Activated CD4-positive, alpha-beta T cell treated with anti-CD3 and anti-CD28 coated beads, Interleukin-2, amount 10 ng/mL, durations not matched to agents 24 days and 14 days (primary cell): Measurements from ENCODE around the gene FLT3. TPM values are rescaled to one million over a fixed set of nuclear protein-coding genes. Genes with fewer than 3 reads are reported as not detected.
"Not testable (repeated sequence)": the region's sequence is repeated elsewhere in the genome, so short reads cannot be mapped to it uniquely, and the experiment has no call there.

ENCODE experiments used
- DNase-seq: peaks from one replicate; pipeline ENCODE4 v3.0.0; 2022
- H3K27ac Mint-ChIP-seq: one replicate; pipeline ENCODE4 v1.8.0; 2022; ENCODE audit warnings: mild to moderate bottlenecking, mixed read lengths
- H3K27me3 Mint-ChIP-seq: one replicate; pipeline ENCODE4 v1.8.0; 2022; ENCODE audit warnings: mixed read lengths
- H3K36me3 Mint-ChIP-seq: one replicate; pipeline ENCODE4 v1.8.0; 2022; ENCODE audit warnings: low read depth, mild to moderate bottlenecking, mixed read lengths
- H3K4me1 Mint-ChIP-seq: one replicate; pipeline ENCODE4 v1.8.0; 2021; ENCODE audit warnings: mixed read lengths
- H3K4me3 Mint-ChIP-seq: one replicate; pipeline ENCODE4 v1.8.0; 2022; ENCODE audit warnings: mild to moderate bottlenecking, moderate library complexity, mixed read lengths
- H3K9me3 Mint-ChIP-seq: one replicate; pipeline ENCODE4 v1.8.0; 2021; ENCODE audit warnings: mixed read lengths
- intact Hi-C: fragments of 100-400 bp; cut with micrococcal nuclease; formaldehyde crosslinking; loops from one replicate; pipeline ENCODE4 v1.15.1; 2023
- total RNA-seq: library from RNA; stranded (reverse); gene quantifications from 2 replicates; pipeline ENCODE4 v1.2.3, GENCODE V29; 2022

The FLT3 gene
- total RNA-seq, 1 donor from 2014 or later: not detected

DNA sequence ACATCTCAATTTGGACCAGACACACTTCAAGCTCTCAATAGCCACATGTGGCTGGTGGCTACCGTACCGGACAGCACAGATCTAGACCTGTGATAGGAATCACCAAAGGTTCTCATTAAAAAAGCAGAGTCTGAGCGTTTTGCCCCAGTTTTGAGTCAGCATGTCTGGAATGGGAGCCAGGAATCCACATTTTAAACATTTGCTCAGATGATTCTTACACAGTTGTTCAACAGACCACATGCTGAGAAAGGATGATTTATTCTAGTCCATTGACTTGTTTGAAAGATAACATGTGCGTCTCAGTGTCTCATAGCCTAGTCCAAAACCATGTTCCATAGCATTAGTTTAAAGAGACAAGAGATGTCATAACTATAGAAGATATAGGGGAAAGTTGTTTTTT, 53.4 kb downstream of the FLT3 start:
- Mint-ChIP-seq H3K27me3 (peaks cover 10% of the 10 kb centered on the region), H3K9me3 (no peaks in the 10 kb centered on the region), H3K27ac (no peak overlapping the region), H3K4me1 (peaks cover 4% of the 10 kb centered on the region), H3K4me3 (no peak overlapping the region), H3K36me3 (no peaks in the 10 kb centered on the region)
- intact Hi-C loops: no loop called here
- no peak for DNase-seq

DNA sequence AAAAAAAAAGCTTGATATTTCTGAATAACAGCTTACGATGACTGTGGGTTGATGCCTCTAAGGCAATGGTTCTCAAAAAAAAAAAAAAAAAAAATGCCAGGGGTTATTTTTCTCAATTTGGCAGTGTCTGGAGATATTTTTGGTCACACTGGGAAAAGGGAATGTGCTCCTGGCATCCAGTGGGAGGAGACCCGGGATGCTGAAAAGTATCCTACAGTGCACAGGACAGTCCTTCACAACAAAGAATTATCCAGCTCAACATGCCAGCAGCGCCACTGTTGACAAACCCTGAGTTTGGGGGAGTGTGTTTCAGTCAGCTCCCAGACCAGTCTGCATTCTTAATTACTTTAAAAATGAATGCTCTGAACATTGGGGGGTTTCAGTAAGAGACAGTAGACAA, 54.5 kb downstream of the FLT3 start:
- intact Hi-C loops: no loop called here

DNA sequence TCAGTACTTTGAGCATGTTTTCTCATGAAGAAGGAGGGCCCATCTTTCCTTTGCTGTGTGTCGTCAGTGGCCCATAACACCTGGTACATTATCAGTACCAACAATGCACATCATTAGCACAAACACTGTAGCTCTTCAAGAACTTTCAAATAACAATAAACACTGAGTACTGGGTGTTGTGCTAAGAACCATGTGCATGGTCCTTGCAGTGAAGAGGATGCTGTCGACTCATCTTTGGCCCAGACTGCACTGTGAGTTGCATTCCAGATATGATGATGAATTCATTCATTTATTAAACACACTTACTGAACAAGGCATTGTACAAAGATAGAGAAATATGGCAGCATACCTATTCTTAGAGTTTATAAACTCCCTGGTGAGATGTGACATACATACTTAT, 55.8 kb downstream of the FLT3 start:
- Mint-ChIP-seq H3K9me3 (no peaks in the 10 kb centered on the region), H3K36me3 (no peaks in the 10 kb centered on the region), H3K27ac (no peak overlapping the region), H3K27me3 (peaks cover 18% of the 10 kb centered on the region), H3K4me3 (no peak overlapping the region), H3K4me1 (peaks cover 4% of the 10 kb centered on the region)
- DNase-seq: no peak
- intact Hi-C loops: no loop called here

More for the DNA sequence above, 54.5 kb downstream of the FLT3 start:
- no peak overlapping the region for H3K27ac Mint-ChIP-seq
- no peak overlapping the region for H3K4me3 Mint-ChIP-seq
- H3K4me1 Mint-ChIP-seq: peaks cover 4% of the 10 kb centered on the region
- no peaks in the 10 kb centered on the region for H3K36me3 Mint-ChIP-seq
- H3K27me3 Mint-ChIP-seq: peaks cover 14% of the 10 kb centered on the region
- DNase-seq: no peak
- no peaks in the 10 kb centered on the region for H3K9me3 Mint-ChIP-seq

DNA sequence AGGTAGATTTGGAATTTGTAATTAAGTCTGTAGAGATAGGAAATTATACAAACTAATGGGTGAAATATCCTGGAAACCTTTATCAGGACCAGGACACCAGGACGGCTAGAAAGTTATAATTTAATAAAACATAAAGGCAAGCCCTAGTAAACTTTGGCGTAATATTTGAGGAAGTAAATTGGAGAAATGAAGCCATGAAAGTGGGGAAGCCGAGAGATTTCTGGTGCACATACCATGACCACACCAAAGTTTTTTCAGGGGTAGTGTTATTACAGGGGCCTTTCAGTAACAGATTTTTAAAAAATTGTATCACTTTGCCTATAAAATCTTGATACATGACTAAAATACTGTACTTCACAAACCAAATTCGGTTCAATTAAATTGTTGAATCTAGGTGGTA, 57.2 kb downstream of the FLT3 start:
- Mint-ChIP-seq H3K36me3 (no peaks in the 10 kb centered on the region), H3K27me3 (peaks cover 15% of the 10 kb centered on the region), H3K9me3 (no peaks in the 10 kb centered on the region), H3K27ac (no peak overlapping the region), H3K4me1 (peaks cover 4% of the 10 kb centered on the region), H3K4me3 (no peak overlapping the region)
- intact Hi-C loops: no loop called here
- no peak for DNase-seq

DNA sequence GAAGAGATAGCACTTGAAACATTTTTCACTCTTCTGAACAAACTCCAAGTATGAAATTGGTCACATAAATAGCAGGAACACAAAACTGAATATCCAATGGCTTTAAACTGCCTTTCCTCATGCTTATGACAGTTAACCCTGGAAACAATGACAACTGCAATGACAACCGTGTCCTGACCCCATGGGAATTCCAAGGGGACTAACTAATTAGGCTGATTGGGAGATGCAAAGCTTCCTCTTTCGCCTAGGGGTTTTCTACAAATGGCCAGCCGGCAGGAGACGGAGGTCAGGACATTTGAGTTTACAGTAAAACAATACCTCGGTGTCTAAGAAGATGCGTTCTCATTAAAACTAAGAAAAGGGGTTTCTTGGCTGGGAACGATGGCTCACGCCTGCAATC, 58.9 kb downstream of the FLT3 start:
- H3K4me1 Mint-ChIP-seq: no peaks in the 10 kb centered on the region
- H3K4me3 Mint-ChIP-seq: no peak overlapping the region
- H3K36me3 Mint-ChIP-seq: no peaks in the 10 kb centered on the region
- no peak overlapping the region for H3K27ac Mint-ChIP-seq
- H3K9me3 Mint-ChIP-seq: no peaks in the 10 kb centered on the region
- H3K27me3 Mint-ChIP-seq: peaks cover 15% of the 10 kb centered on the region
- DNase-seq: no peak
- intact Hi-C loops: no loop called here

DNA sequence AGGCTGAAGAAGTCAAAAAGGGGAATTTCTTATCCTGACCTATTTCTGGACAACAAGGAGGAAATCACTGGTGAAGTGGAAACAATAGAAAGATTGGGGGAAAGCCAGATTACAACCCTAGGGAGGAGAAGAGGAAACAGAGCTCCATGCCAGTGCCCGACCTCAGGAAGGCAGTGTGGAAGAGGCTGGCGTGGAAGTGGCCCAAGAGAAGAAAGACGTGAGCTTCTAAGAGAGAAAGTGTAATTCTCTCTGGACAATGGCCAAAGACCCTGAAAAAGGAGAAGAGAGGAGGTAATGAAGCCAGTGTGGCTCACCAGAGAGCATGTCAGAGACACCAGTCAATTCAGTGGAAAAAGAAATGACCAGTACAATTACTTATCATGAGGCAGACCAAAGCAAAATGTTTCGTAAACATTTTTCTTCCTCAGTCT, 59.3 kb downstream of the FLT3 start:
- Mint-ChIP-seq H3K4me3 (no peak overlapping the region), H3K9me3 (no peaks in the 10 kb centered on the region), H3K4me1 (no peaks in the 10 kb centered on the region), H3K27ac (no peak overlapping the region), H3K36me3 (no peaks in the 10 kb centered on the region), H3K27me3 (peaks cover 15% of the 10 kb centered on the region)
- intact Hi-C loops: no loop called here
- DNase-seq: no peak

DNA sequence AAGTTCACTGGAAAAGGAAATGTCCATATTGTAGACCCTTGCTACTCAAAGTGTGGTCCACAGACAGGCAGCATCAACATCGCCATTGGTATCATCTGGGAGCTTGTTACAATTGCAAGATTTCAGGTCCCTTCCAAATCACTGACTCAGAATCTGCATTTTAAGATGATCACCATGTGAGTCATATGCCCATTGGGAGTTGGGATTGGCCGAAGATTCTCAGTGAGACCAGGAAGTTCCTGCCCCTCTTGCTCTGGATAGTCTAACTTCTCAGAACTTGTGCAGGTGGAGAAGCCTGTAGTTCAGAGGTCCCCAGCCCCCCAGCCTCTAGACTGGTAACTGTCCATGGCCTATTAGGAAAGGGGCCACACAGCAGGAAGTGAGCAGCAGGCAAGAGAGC, 63.0 kb downstream of the FLT3 start:
- Mint-ChIP-seq H3K4me3 (no peak overlapping the region), H3K27ac (no peak overlapping the region), H3K36me3 (no peaks in the 10 kb centered on the region), H3K9me3 (no peaks in the 10 kb centered on the region), H3K27me3 (peaks cover 13% of the 10 kb centered on the region), H3K4me1 (no peaks in the 10 kb centered on the region)
- intact Hi-C loops: no loop called here
- no peak for DNase-seq

DNA sequence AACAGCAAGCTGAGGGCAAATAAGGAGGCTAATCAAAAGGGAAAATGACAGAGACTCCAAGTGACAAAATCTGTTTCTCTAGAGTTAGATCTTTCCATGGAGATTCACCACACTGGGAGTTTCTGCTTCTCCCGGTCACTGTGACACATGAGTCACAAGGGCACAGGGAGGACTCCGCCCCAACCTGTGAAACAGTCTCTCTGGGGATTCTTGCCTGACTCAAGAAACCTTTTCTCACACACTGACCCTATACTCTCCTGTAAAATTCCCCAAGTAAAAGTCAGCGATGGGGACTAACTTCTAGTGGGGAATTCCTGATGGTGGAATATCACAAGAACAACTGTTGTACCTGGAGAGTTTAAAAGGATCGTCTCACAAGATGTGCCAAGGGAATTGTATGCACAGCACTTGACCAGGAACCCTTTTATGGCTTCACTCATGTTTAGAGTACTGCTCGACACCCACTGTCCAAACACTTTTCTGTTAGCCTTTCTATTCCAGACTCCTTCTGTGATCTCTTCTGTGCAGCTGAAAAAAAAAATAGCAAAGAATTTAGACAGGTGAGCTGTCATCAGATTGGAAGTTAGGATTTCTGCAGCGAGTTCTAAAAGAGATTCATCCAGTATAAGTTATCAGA, 65.1 kb downstream of the FLT3 start:
- no peaks in the 10 kb centered on the region for H3K9me3 Mint-ChIP-seq
- no peak for DNase-seq
- H3K36me3 Mint-ChIP-seq: no peaks in the 10 kb centered on the region
- H3K4me1 Mint-ChIP-seq: peaks cover 3% of the 10 kb centered on the region
- no peak overlapping the region for H3K4me3 Mint-ChIP-seq
- peaks cover 8% of the 10 kb centered on the region for H3K27me3 Mint-ChIP-seq
- no peak overlapping the region for H3K27ac Mint-ChIP-seq
- intact Hi-C loops: no loop called here

DNA sequence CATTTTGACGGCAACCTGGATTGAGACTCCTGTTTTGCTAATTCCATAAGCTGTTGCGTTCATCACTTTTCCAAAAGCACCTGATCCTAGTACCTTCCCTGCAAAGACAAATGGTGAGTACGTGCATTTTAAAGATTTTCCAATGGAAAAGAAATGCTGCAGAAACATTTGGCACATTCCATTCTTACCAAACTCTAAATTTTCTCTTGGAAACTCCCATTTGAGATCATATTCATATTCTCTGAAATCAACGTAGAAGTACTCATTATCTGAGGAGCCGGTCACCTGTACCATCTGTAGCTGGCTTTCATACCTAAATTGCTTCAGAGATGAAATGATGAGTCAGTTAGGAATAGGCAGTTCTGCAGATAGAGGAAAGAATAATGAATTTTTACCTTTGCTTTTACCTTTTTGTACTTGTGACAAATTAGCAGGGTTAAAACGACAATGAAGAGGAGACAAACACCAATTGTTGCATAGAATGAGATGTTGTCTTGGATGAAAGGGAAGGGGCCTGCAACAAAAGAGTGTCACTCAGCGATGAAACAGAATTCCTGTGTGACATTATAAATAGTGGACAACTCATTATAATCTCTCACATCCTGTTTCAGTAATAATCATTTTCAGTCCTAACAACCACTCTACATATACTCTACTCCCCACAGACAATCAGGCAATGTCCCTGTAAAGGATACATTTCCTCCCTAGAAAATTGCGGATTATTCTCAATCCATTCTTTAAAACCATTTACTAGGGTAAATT, 66.3 kb downstream of the FLT3 start:
- Mint-ChIP-seq H3K9me3 (no peaks in the 10 kb centered on the region), H3K4me3 (no peak overlapping the region), H3K27ac (no peak overlapping the region), H3K4me1 (peaks cover 3% of the 10 kb centered on the region), H3K27me3 (peaks cover 4% of the 10 kb centered on the region), H3K36me3 (no peaks in the 10 kb centered on the region)
- intact Hi-C loops: no loop called here
- DNase-seq: no peak

DNA sequence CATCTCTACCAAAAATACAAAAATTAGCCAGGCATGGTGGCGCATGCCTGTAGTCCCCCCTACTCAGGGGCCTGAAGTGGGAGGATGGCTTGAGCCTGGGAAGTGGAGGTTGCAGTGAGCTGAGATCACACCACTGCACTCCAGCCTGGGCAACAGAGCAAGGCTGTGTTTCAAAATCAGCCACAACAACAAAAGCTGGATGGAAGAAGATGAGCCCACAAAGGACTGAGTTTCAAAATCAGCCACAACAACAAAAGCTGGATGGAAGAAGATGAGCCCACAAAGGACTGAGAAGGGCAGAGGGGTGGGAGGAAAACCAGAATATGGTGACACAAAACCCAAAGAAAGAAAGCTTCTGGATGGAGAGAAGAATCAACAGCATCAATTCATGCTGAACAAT, 67.9 kb downstream of the FLT3 start:
- H3K36me3 Mint-ChIP-seq, H3K4me3 Mint-ChIP-seq, intact Hi-C loops, H3K9me3 Mint-ChIP-seq, H3K27ac Mint-ChIP-seq, H3K4me1 Mint-ChIP-seq, DNase-seq, H3K27me3 Mint-ChIP-seq: not testable (repeated sequence)

DNA sequence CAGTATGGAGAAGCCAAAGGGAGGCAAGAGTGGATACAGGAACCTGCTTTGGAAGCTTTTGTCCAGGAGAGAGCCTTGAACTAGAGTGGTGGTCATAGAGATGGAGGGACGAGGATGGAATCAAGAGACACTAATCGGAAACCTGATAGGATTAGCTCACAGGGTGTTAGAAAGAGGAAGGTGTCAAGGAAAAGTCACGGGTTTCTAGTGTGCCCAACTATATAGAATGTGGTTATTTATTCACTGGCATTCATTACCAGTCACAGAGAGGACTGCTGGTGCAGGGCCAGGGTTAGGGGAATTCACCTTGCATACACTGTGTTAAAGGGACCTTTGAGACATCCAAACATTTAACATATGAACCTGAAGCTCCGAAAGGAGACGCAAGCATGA, 68.5 kb downstream of the FLT3 start:
- DNase-seq: no peak
- Mint-ChIP-seq H3K27me3 (peaks cover 7% of the 10 kb centered on the region), H3K4me3 (no peak overlapping the region), H3K4me1 (peaks cover 6% of the 10 kb centered on the region), H3K36me3 (no peaks in the 10 kb centered on the region), H3K27ac (no peak overlapping the region), H3K9me3 (no peaks in the 10 kb centered on the region)
- intact Hi-C loops: no loop called here

DNA sequence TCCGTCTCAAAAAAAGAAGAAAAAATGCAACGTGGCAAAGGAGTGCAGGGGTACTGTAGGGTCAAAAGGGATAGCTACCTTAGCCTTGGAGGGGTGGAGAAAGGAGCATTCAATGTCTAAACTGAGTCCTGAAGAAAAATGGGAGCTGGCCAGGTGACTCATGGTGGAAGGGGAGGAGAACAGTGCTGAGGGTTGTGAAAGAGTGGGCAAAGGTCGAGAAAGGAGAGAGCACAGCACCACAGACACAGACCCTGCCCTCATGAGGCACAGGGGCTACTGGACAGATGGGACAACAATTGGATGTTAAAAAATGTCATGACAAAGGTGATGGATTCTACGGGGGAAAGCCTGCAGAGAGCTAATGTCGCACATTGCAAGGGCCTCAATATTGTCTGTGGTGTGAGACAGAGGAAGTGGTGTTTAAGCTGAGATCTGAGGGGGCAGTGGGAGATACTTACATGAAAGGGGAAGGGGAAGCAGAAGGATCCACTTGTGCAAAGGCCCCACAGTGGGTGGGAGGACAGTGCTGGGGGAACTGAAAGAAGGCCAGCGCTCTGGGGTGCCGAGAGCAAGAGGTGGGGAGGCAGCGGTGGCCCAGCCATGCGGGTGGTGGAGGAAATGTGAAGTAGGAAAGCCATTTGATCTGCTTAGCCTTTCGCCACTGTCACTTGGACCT, 69.0 kb downstream of the FLT3 start:
- DNase-seq: no peak
- H3K36me3 Mint-ChIP-seq: no peaks in the 10 kb centered on the region
- H3K27ac Mint-ChIP-seq: no peak overlapping the region
- no peaks in the 10 kb centered on the region for H3K9me3 Mint-ChIP-seq
- intact Hi-C loops: no loop called here
- peaks cover 7% of the 10 kb centered on the region for H3K27me3 Mint-ChIP-seq
- H3K4me3 Mint-ChIP-seq: no peak overlapping the region
- H3K4me1 Mint-ChIP-seq: peaks cover 6% of the 10 kb centered on the region

DNA sequence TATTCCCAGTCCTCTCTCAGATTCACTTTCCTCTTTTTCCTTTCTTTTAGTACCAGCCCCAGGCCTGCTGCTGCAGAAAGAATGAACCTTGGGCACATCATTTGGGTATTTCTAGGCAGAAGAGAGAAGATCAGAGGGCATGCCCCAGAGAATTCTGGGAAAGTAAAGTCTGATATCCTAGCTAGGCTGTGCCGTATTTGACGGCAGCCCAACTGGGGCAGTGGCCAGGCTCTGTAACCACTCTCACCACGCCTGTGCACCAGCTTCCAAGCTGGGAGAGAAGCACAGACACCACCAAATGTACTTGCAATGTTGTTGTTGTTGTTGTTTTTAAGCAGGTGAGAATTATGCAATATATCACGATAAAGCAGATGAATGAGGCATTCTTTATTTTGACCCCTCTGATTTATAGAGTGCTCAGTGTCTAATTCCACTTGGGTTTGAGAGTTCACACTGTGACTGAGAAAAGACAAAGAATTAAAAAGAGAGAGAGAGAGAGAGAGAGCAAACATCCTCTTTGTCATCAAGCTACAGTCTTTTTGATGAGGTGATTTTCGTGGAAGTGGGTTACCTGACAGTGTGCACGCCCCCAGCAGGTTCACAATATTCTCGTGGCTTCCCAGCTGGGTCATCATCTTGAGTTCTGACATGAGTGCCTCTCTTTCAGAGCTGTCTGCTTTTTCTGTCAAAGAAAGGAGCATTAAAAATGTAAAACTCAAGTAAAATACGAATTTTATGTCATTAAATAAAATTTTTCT, 72.6 kb downstream of the FLT3 start:
- Mint-ChIP-seq H3K36me3 (no peaks in the 10 kb centered on the region), H3K9me3 (no peaks in the 10 kb centered on the region), H3K4me1 (peaks cover 6% of the 10 kb centered on the region), H3K27me3 (peaks cover 3% of the 10 kb centered on the region), H3K27ac (no peak overlapping the region), H3K4me3 (no peak overlapping the region)
- no peak for DNase-seq
- intact Hi-C loops: no loop called here

DNA sequence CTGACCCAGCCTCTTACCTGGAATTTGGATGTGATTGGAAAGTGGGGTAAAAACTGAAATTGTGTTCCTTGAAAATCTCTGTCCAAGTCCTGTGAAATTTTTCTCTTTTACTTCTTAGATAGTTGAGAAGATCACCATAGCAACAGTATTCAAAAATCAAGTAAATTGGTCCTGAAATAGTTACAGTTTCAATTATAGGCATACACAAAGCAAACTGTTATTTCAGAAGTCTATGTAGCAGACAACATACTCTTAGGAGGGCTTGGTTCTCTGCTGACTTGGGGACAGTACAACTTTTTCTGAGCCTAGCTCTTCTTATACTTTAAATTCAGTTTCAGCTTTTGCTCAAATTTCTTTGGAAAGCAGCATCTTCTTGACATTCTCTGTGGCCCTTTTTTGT, 73.3 kb downstream of the FLT3 start:
- no peak overlapping the region for H3K4me3 Mint-ChIP-seq
- peaks cover 6% of the 10 kb centered on the region for H3K4me1 Mint-ChIP-seq
- H3K9me3 Mint-ChIP-seq: no peaks in the 10 kb centered on the region
- intact Hi-C loops: no loop called here
- DNase-seq: no peak
- H3K27me3 Mint-ChIP-seq: peaks cover 5% of the 10 kb centered on the region
- H3K27ac Mint-ChIP-seq: no peak overlapping the region
- no peaks in the 10 kb centered on the region for H3K36me3 Mint-ChIP-seq
